HL-60/S4 (cell line): ENCODE results near the gene RGL3.
"Not testable (repeated sequence)": the region's sequence is repeated elsewhere in the genome, so short reads cannot be mapped to it uniquely, and the experiment has no call there.

Experiments
- in situ Hi-C: fragments of 300-500 bp; cut with MboI; formaldehyde crosslinking; loops from 2 replicates; pipeline ENCODE4 v1.14.3; 2022; ENCODE audit warnings: low sequenced_read_pairs

RGL3 gene, protein sequence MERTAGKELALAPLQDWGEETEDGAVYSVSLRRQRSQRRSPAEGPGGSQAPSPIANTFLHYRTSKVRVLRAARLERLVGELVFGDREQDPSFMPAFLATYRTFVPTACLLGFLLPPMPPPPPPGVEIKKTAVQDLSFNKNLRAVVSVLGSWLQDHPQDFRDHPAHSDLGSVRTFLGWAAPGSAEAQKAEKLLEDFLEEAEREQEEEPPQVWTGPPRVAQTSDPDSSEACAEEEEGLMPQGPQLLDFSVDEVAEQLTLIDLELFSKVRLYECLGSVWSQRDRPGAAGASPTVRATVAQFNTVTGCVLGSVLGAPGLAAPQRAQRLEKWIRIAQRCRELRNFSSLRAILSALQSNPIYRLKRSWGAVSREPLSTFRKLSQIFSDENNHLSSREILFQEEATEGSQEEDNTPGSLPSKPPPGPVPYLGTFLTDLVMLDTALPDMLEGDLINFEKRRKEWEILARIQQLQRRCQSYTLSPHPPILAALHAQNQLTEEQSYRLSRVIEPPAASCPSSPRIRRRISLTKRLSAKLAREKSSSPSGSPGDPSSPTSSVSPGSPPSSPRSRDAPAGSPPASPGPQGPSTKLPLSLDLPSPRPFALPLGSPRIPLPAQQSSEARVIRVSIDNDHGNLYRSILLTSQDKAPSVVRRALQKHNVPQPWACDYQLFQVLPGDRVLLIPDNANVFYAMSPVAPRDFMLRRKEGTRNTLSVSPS

DNA sequence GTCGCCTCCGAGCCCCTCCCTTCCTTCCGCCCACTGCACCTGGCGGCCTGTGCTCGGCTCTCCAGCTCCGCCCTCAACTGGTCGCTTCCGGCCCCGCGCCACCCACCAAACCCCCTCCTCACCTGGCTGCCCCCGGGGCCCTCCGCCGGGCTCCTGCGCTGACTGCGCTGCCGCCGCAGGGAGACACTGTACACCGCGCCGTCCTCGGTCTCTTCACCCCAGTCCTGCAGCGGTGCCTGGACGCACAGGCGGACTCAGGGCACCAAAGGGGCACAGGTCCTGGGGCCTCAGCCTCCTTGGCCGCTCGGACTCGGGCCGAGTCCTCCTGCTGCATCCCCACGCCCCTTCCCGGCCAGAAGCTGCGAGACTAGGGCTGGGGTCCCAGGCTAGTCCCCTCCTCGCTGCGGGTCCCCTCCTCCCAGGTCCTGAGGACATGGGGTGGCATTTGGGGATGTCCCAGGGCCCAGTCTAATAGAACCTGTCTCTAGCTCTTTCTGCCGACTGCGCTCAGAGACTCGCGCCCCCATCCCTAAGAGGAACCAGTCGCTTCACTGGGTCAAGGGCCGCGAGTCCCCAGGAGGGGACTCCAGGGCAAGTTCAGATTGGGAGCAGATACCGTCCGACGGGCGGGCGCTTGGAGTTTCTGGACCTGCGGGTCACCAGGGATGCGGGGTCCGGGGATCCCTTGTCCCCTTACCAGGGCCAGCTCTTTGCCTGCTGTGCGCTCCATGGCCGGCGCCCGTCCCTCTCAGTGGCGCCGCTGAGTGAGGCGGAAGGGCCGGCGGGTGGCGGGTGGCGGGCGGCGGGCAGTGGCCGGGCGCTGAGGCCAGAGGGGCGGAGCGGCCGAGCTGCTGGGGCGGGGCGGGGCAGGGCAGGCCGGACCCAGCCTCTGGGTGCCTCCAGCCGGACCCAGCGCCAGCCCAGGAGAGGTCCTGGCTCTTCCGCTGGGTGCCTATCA is at the start of gene RGL3:
Gene RGL3, minus strand, starts transcription at position 766 of the 958 bp plus-strand sequence. Its CDS starts 36 bp downstream, at position 730.
- in situ Hi-C loops, result no loop called here

DNA sequence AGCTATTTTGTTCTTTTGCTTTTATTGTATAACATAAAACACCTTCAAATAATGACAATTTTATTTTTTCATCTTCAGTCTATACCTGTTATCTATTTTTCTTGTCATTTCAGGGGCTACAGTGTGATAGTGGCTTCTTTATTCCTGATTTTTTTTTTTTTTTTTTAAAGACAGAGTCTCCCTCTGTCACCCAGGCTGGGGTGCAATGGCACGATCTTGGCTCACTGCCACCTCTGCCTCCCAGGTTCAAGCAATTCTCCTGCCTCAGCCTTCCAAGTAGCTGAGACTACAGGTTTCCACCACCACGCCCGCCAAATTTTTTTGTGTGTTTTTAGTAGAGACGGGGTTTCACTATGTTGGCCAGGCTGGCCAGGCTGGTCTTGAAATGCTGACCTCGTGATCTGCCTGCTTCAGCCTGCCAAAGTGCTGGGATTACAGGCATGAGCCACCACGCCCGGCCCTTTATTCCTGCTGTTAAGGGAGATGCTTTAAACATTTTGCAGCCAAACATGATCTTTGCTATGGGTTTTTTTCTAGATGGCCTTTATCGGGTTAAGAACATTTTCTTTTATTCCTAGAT is 49.2 kb upstream of the RGL3 start:
- in situ Hi-C loops, result not testable (repeated sequence)

DNA sequence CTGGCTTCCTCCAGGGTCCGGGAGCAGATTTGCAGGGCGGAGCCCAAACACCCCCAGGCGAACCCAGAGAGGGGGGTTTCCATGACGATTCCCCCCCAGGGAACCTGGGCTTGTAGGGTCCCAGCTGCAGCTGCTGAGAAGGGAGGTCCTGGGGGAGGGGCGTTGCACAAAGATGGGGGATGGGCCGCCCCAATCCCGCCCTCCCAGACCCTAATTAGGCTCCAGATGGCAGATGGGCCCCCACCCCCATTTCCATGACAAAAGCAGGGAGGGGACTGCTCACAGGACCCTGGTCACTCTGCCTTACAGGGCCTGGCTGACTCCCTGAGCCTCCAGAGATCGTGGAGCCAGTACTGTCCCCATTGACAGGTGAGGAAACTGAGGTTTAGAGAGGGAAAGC is 46.5 kb upstream of the RGL3 start:
- in situ Hi-C loops, result no loop called here

DNA sequence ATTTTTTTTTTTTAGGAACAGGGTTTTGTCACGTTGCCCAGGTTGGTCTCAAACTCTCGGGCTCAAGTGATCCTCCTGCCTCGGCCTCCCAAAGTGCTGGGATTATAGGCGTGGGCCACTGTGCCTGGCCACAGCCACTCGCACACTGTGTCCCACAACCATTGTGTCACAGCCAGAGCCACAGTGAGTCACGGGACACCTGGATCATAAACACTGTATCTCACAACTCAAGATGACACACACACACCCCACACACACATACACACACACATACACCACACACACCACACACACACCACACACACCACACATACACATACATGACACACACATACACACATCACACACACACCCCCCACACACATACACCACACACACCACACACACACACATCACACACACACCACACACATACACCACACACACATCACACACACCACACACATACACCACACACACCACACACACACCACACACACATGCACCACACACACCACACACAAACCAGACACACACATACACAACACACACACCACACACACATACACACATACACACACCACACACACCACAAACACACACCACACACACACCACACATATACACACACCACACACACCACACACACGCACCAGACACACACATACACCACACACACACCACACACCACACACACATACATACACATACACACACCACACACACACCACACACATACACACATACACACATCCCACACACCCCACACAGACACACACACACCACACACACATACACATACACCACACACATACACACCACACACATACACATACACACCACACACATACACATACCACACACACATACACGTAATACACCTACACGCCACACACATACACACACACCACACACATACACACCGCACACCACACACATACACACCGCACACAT is 45.5 kb upstream of the RGL3 start:
- in situ Hi-C loops, result no loop called here

DNA sequence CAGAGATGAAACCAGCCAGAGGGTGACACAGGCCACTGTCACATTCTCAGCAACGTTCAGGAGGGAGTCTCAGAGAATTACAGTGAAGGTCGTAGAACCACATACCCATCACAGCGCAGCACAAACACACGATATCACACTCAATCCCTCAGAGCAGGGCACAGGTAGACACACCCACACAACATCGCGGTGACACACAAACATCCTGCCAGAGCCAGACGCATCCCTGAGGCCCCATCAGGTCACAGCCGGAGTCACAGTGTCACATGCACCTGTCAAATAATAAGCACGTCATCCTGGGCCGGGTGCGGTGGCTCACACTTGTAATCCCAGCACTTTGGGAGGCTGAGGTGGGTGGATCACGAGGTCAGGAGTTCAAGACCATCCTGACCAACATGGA is 44.3 kb upstream of the RGL3 start:
- in situ Hi-C loops, result no loop called here

DNA sequence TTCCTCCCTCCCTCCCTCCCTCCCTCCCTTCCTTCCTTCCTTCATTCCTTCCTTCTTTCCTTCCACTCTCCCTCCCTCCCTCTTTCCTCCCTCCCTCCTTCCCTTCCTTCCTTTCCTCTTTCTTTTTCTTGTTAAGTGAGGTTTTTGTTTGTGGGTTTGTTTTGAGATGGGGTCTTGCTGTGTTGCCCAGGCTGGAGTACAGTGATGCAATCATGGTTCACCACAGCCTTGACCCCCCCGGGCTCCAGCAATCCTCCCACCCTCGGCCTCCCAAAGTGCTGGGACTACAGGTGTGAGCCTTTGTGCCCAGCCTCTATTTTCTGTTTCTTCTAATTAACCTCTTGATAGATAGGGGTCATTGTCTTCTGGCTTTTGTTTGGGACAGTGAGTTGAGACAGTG is 42.3 kb upstream of the RGL3 start:
- in situ Hi-C loops, result no loop called here

DNA sequence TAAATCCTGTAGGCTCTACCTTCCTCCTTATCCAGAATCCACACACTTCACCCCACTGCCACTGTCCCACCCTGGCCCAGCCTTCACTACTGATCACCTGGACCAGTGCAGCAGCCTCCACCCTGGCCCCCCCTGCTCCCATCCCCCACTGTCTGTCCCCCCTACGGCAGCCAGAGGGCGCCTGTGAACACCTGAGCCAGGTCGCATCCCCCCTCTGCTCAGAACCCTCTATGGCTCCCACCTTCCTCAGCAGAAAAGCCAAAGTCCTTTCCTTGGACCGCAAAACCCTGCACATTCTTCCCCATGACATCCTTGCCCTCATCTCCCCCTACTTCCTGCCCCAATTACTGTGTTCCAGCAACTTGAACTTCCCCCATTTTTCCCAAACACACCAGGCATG is 41.1 kb upstream of the RGL3 start:
- in situ Hi-C loops, result no loop called here

DNA sequence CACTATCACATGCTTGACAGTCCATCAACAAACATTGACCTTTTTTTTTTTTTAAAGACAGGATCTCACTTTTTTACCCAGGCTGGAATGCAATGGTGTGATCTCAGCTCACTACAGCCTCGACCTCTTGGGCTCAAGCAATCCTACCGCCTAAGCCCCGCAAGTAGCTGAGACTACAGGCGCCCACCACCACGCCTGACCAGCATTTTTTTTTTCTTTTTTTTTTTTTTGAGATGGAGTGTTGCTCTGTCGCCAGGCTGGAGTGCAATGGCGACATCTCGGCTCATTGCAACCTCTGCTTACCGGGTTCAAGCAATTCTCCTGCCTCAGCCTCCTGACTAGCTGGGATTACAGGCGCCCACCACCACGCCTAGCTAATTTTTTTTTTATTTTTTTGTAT is 39.8 kb upstream of the RGL3 start:
- in situ Hi-C loops, result not testable (repeated sequence)

DNA sequence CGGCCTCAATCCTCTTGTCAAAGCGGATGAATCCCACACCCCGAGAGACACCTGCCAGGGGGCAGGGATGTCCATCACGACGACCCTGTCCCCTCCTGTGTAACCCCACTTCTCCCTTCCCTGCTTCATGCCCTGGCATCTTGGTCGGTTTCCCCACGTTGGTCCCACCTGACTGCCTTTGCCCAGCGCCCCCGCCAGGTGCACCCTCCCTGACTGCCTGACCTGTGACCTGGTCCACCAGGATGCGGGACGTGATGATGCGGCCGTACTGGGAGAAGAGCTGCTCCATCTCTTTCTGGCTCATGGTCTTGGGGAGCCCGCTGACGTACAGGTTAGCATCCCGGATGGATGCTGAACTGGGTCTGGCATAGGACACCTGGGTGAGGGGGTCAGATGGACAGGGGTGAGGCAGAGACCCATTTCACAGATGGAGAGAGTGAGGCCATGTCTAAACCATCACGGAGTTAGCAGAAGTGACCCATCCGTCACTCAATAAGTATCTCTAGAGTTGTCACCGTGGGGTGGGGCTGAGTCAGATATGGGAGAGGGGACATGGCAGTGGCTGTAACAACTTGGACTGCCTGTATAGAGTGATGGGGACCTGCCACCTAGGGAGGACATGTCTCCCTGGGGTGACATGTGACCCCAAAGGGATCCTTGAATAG is 39.3 kb upstream of the RGL3 start:
- in situ Hi-C loops, result no loop called here

DNA sequence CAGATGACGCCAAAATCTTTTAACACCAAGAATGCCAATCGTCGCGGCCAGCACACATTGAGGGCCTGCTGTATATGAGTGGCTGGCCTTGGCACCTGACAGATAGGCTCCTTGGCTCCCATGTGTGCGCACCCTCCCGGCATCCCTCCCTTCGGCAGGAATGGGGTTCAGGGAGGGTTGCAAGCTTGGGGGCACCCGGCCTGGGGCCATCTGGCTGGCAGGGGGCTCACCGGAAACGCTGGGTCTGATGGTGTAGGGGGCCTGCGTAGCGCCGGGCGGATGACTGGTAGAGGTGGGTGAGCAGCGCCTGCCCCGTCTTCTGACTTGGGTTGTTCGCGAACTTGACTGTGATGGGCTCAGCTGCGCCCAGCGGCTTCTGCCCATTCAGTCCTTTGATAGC is 38.7 kb upstream of the RGL3 start:
- in situ Hi-C loops, result no loop called here

DNA sequence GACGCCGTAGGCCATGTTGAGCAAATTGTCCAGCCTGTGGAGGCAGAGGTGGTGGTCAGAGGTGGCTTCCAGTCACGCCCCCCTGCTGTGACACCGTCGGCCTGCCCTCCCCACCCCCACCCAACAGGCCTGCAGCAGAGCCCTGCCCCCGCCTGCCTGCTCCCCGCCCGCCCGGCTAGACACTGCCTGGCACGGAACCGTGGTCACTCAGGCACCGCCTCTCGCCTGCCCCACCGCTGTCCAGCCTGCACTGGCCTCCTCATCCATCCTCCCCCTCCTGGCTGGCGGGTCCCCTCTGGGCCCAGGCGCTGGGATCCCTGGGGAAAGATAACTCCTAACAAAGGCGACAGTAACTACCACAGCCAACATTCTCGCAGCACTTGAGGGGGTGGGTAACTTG is 38.0 kb upstream of the RGL3 start:
- in situ Hi-C loops, result no loop called here

DNA sequence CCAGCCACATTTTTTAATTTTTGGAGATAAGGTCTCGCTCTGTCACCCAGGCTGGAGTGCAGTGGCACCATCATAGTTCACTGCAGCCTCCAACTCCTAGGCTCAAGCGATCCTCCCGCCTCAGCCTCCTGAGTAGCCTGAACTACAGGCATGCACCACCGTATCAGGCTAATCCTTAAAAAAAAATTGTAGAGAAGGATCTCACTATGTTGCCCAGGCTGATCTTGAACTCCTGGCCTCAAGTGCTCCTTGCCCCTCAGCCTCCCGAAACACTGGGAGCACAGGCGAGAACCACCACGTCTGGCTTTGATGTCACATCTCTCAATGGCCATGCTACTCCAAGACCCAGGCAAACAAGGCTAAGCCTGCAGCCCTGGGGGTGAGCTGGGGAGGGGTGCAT is 37.5 kb upstream of the RGL3 start:
- in situ Hi-C loops, result no loop called here

DNA sequence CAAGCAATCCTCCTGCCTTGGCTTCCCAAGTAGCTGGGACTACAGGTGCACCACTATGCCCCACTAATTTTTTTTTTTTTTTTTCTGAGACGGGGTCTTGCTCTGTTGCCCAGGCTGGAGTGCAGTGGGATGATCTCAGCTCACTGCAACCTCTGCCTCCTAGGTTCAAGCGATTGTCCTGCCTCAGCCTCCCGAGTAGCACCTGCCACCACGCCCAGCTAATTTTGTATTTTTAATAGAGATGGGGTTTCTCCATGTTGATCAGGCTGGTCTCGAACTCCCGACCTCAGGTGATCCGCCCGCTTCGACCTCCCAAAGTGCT is 36.1 kb upstream of the RGL3 start:
- in situ Hi-C loops, result not testable (repeated sequence)

DNA sequence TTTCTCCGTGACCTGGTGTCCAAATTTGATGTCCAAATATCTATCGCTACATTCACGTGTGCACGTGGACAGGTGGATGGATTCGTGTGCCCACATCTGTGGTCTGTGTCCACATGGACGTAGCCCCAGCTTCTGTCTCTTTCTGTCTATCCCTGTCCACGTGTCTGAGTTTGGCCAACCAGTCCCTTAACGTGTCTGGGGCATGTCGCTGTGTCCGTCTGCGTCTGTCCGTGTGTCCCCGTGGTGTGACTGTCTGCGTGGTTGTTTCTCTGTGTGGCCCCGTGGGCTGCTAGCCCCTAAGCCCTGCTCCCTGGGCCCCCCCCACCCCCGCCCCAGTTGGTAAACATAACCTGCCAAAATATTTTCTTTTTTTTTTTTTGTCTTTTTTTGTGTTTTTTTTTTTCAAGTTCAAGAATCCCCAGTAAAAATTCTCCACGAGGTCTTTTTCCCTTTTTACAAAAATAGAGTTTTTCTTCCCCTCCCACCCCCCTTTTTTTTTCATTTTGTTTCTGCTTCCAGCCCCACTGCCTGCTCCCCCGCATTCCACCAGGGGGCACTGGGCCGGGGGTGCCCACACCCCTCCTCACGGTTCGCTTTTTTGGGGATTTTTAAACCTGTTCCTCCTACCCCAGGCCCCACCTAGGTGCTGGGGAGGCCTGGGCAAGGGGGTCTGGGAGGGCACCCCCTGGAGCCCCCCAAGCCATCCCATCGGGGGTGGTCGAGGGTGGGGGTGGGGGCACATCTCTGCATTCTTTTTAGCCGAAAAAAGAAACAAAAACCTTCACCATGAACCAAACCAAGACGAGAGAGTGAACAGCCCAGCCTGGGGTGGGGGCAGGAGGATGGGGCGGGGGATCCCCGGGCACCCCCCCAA is 34.6 kb upstream of the RGL3 start:
- in situ Hi-C loops, result no loop called here

DNA sequence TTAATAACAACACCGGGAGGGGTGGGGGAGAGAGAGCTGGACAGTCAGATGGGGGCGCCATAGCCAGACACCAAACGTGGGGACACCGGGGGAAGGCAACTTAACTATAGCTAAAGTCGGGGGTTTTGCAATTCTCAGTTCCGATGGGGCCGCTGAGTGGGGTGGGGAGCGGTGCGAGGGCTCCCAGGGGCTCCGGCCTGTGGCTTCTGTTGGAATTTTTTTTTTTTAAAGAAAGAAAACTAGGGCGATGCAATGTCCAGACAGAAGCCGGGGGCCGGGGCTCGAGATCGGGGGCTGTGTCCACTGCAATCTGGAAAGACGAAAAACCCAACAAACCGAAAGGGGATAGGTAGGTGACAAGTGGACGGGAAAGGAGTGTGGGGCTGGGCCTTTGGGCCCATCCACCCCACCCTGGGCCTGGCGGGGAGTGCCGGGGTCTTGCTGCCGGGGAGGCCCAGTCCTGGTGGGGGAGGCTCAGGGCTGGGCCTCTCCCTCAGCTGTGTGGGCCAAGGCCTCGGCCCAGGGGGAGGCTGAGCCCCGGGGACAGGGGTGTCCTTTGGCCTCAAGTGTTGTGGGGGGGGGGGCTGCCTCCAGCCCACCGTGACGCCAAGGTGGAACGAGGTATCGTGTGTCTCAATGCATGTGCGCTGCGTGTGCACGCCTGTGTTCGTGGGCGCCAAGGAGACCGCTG is 33.7 kb upstream of the RGL3 start:
- in situ Hi-C loops, result no loop called here

DNA sequence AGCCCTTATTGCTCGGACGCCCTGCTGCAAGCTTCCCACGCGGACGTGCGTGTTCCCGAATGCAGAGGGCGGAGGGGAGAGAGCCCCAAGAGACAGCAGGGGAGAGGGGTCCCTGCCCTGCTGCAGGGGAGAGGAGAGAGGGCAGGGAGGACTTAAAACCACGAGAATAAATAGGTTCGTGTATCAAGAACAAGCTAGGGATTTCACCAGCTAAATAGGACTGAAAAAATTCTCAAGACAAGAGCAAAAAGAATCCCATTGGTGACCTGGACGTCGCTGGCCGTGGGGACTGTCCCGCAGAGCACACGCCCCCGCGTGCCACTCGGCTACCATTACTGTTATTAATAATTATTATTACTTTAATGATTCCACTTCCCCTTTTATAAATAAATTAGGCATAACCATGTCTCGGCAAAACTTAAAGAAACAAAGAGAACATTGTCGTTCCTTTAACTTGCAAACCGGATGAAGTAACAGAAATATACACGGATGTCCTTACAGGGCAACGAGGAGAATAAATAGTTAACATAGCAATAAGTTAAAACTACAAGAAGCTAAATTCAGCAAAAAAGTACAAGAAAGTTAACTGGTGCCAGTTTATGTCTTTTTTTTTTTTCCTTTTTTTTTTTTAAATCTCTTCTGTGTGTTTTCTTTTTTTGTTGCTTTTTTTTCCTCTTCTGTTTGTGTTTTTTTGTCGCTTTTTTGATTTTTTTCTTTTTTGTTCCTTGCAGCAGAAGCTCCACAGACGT is 32.9 kb upstream of the RGL3 start:
- in situ Hi-C loops, result no loop called here

DNA sequence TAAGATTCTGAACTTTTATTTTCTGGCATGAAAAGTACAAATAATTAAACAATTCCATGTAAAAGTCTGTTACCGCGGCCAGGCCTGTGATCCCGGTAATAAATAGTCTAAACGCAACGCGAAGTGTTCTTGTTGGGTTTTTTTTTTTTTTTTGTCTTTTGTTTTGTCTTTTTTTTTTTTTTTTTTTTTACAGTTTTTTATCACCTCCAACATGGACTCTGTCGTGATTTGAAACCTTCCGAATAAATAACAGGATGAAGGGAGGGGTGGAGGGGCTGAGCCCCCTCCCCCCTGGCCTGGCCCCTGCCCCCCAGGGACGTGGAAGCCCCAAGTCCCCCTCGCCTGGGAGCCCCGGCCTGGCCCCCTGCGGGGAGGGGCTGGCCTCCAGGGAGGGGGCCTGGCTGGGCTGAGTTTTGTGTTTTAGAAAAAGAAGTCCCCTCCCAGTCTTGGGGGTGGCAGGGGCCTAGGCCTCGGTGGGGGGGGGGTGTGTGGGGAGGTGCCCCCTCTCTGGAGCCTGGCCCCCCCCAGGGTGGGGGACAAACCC is 32.3 kb upstream of the RGL3 start:
- in situ Hi-C loops, result no loop called here
